GM18498 (cell line): ENCODE measurements around the gene MS4A13.
"Not testable (repeated sequence)": the region's sequence is repeated elsewhere in the genome, so short reads cannot be mapped to it uniquely, and the experiment has no call there.

ENCODE experiments used
- ATAC-seq: cut with Tn5 transposase; IDR thresholded peaks from one replicate; pipeline ENCODE4 v1.9.1; 2021; ENCODE audit warnings: mild to moderate bottlenecking, moderate library complexity; ENCODE audit not compliant: unreplicated experiment

MS4A13 gene

GRCh38 chr11:60530454-60531100 is 15.4 kb downstream of the MS4A13 start:
- ATAC-seq = no peak

GRCh38 chr11:60532383-60532782 is 17.2 kb downstream of the MS4A13 start:
- not testable (repeated sequence) for ATAC-seq

- ATAC-seq = not testable (repeated sequence)
These were observed 23.4 kb downstream of the MS4A13 start for GRCh38 chr11:60538627-60539026.

- no peak for ATAC-seq
These were observed 28.9 kb downstream of the MS4A13 start for GRCh38 chr11:60544077-60544476.

- ATAC-seq = no peak
These were observed 46.1 kb downstream of the MS4A13 start for GRCh38 chr11:60561254-60561653.

GRCh38 chr11:60563553-60564235 is 48.5 kb downstream of the MS4A13 start:
- no peak for ATAC-seq

- ATAC-seq = no peak
These were observed 51.6 kb downstream of the MS4A13 start for GRCh38 chr11:60566776-60567175.

- no peak for ATAC-seq
These were observed 55.8 kb downstream of the MS4A13 start for GRCh38 chr11:60570970-60571369.

- ATAC-seq = no peak
These were observed 74.4 kb downstream of the MS4A13 start for GRCh38 chr11:60589611-60590010.
